GOT3 (cell line): Measurements from ENCODE around the gene PRKCH.

ENCODE experiments used
- DNase-seq: peaks from one replicate; lab custom pipeline; 2025; ENCODE audit warnings: mixed read lengths; lab: John Stamatoyannopoulos, UW

The PRKCH gene

DNA sequence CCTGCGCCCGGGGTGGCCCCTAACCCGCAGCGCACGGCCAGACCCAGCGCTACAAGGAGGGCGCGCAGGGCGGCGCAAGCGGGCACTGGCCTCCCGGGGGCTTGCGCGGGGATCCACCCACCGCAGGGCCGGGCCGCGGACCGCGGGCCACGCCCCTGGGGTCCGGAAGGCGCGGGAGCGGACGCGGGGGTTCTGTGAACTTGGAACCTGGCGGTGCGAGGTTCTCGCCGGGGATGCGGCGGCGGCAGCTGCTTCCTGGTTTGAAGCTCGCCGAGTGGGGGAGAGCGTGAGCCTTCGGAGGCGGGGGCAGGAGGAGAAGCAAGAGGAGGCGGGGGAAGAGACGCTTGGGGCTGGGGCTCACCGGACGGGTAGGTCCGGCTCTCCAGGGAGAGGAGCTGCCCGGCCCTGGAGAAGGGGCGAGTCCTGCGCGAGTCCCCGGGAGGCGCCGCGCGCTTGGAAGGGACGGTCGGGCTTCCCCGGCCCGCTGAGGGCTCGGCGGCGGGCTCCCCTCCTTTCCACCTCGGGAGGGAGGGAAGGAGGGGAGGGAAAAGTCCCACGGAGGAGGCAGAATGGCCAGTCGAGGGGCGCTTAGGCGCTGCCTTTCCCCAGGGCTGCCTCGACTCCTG is at the start of gene PRKCH:
Gene PRKCH (plus strand): TSS at position 195 of the 626 bp plus-strand sequence. CDS start 523 bp downstream, outside the sequence.
- no peak for DNase-seq

- no peak for DNase-seq
Observed at GRCh38 chr14:61277232-61277631, 44.1 kb upstream of the PRKCH start.

- no peak for DNase-seq
Observed at GRCh38 chr14:61277784-61278183, 43.6 kb upstream of the PRKCH start.

DNA sequence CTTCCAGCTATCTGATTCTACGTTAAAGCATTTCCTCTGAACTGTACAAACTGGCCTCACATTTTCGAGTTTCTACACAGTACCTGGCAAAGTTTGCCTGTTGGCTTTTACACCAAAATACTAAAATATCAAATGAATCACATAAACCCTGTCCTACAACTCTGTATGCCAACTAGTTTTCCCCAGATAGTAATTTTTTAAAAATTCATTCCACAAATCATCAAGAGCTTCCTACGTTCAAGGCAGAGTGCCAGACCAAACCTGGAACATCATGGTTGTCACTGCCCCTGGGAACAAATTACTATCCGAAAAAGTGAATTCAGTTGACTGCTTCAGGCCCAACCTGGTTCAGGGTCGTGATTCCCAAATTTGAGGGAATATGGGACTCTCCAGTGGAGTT is 42.3 kb upstream of the PRKCH start:
- no peak for DNase-seq

GRCh38 chr14:61280092-61280525 is 41.3 kb upstream of the PRKCH start:
- DNase-seq: no peak

- DNase-seq: no peak
Observed at GRCh38 chr14:61280526-61281185, 40.7 kb upstream of the PRKCH start.

GRCh38 chr14:61281186-61281947 is 40.0 kb upstream of the PRKCH start, which contains the start of gene TMEM30B:
TSS of gene TMEM30B (minus strand) at chr14:61281338. CDS start at chr14:61281147, 191 bp downstream.
- DNase-seq: no peak

DNA sequence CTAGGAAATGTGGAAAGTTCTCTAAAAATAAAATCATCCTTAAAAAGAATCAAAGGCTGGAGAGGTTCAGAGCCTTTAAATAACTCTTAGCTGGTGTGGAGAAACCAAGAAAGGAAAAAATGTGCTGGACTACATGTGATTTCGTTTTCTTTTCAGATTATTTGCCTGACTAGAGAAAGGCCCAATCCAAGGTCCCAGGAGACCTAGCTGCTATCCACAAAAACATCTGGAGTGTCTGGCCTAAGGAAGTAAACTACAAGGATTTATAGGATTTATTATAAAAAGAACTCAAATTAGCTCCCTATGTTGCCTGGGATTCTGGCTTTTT is 39.5 kb upstream of the PRKCH start:
- no peak for DNase-seq

GRCh38 chr14:61282746-61283145 is 38.6 kb upstream of the PRKCH start:
- no peak for DNase-seq

DNA sequence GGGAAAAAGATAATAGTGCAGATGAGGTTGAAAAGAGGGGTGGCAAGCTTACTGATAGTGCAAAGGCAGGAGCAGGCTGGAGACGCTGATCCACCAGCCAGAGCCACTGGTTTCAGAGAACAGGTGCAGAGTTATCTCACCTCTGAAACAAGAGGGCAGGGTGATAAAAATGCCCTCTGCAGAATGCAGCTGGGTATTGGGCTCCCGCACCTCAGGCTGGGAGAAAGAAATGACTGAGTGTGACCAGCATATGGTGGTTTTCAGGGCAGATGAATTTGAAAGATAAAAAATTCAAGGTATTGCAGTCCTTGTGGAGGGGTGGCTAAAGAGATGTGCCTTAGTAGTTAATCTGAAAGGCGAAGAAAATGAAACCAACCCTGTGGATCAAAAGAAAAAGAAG is 37.4 kb upstream of the PRKCH start:
- no peak for DNase-seq

DNA sequence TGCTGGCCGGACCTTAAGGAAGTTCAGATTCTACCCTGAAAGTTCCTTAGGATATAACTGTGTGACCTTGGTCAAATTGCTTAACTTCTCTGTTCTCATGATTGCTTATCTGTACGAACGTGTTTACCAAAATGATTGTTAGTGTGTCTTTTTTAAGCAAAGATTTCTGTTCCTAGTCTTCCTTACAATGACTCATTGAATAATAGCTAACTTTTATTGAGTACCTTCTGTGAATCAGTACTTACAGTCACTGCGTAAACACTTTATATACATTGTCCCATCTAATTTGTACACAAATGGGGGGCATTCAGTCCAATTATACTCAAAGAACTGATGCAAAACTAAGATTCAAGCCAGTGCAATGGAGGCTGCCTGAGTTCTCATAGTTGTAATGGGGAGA is 36.0 kb upstream of the PRKCH start:
- no peak for DNase-seq

DNA sequence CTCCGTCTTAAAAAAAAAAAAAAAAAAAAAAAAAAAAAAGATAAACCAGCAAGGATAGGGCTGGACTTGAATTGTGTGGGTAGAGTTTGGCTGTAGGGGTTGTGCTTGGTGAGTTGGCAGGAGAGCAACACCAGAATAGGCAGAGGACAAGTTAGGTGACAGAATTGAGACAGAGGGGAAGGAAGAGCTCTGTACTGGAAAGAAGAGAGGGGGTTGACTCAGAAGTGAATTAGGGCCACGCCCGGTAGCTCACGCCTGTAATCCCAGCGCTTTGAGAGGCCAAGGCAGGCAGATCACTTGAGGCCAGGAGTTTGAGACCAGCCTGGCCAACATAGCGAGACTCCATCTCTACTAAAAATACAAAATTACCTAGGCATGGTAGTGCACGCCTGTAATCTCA is 34.2 kb upstream of the PRKCH start:
- DNase-seq: no peak

GRCh38 chr14:61288228-61288627 is 33.2 kb upstream of the PRKCH start:
- DNase-seq: no peak

DNA sequence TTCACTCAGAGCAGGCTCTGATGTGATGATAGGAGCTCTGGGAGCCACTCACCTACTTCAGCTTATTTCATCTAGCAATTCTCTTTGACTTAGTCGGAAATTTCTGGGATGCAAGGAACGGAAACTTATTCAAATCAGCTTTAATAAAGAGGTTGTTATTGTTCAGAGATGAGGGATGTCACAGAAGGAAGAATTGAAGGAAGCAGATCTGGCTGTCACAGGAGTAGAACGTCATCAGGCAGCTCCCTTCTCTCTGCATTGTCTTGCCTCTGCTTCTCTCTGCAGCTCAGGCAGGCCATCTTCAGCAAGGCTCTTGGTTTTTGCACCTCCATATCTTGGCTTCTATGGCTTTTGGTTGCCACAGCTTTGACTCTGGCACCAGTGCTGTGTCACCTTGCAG is 32.7 kb upstream of the PRKCH start:
- no peak for DNase-seq

- DNase-seq: no peak
Observed at GRCh38 chr14:61290701-61291100, 30.7 kb upstream of the PRKCH start.

DNA sequence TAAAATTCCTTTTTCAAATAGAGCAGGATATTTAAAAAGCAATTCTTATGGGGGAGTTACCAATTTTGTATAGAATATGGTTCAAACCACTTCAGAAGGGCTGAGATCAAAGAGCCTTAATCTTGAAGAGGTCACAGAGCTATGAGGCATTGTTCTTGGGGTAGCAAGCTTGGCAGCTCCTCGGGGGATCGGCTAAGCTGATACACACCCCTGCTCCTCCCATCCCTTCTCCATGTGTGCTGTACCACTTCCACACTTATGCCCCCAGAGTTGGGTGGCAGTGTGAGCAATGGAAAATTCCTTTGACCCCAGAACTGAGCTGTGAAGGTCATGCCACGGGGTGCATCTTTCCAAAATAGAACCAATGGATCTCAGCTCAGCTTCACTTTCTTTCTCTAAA is 25.2 kb upstream of the PRKCH start:
- no peak for DNase-seq

DNA sequence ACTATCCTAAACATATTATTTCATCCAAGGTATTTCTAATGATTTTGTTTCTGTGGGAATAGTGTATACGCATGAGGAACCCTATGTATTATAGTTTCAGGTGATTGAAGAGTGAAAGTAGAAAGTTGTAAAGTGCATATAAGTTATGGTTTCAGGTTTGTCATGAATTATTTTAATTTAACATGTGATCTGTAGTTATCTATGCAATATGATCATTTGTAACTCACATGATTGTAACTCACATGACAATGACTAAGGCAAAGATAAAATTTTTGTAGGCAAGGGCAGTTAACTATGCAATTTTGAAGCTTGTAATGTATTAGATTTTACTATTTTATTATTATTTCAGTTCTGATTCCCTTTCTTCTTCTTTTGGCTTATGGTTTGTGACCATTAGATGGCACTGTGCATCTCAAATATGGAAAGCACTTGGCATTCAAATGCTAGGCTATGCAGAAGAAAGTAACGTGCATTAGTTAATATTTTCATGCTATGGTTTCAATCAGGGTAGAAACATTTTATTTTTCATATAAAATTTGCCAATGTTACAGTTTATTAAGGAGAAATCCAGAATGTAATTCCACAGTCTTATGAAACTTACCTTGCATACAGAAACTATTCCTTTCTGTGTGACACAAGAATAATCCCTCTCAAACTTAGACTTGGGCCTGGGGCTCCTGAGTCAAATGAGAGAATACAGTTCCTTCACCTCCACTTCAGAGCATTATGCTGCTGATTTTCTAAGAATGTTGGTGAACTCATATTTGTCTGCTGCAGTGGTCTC is 24.5 kb upstream of the PRKCH start:
- DNase-seq: no peak

- DNase-seq: no peak
Observed at GRCh38 chr14:61297581-61297980, 23.8 kb upstream of the PRKCH start.

DNA sequence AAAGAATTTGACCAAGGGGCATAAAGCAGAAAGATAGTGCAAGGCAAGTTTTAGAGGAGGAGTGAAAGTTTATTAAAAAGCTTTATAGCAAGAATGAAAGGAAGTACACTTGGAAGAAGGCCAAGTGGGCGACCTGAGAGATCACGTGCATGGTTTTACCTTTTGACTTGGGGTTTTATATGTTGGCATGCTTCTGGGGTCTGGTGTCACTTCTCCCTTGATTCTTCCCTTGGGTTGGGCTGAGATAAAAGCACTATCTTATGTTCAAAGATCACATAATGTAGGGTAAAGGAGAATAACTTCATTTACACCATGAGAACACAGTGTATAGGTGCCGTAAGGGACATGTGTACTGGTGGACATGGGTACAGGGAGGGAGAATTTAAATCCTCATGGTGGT is 22.6 kb upstream of the PRKCH start:
- no peak for DNase-seq

- no peak for DNase-seq
Observed at GRCh38 chr14:61300209-61300608, 21.2 kb upstream of the PRKCH start.

DNA sequence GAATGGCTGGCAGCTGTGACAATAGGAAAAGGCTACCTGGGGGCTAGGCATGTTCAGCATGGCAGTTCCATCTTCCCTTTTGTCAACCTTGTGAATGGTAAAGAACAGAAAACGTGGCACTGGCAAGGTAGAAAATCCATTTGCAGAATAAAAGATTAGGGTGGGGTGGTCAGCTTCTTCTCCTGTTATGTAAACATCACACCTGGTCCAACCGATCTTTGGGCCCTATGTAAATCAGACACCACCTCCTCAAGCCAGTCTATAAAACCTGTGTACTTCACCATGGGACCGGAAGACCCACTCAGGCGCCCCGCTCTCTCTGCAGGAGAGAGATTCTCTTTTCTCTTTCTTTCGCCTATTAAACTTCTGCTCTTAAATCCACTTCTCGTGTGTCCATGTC is 20.6 kb upstream of the PRKCH start:
- no peak for DNase-seq

- DNase-seq: no peak
Observed at GRCh38 chr14:61304688-61305087, 16.7 kb upstream of the PRKCH start.
